Lower lobe of right lung (tissue), 2 donors: ENCODE results near the gene COL23A1. TPM values are rescaled to one million over a fixed set of nuclear protein-coding genes. Genes with fewer than 3 reads are reported as not detected.

Experiments used
- ATAC-seq, 2 donors: fragments of 200-7000 bp; cut with Tn5 transposase; one replicate each; pipeline ENCODE4 v1.9.1; 2020 to 2022; ENCODE audit warnings: mild to moderate bottlenecking in 2 of 2, moderate library complexity in 2 of 2
- DNase-seq: peaks from one replicate; pipeline ENCODE4 v3.0.0-alpha.2; 2020
- H3K27ac ChIP-seq: fragments of 200-600 bp; one replicate; pipeline ENCODE4 v1.8.0; 2022
- H3K27me3 ChIP-seq: fragments of 200-600 bp; one replicate; pipeline ENCODE4 v1.8.0; 2022; ENCODE audit warnings: low read depth
- H3K36me3 ChIP-seq: fragments of 200-600 bp; one replicate; pipeline ENCODE4 v1.8.0; 2022; ENCODE audit warnings: mild to moderate bottlenecking
- H3K4me1 ChIP-seq: fragments of 200-600 bp; one replicate; pipeline ENCODE4 v1.8.0; 2022
- H3K4me3 ChIP-seq: fragments of 200-600 bp; one replicate; pipeline ENCODE4 v1.8.0; 2022; ENCODE audit warnings: mild to moderate bottlenecking
- H3K9me3 ChIP-seq: fragments of 200-600 bp; one replicate; pipeline ENCODE4 v1.8.0; 2022
- CTCF ChIP-seq: fragments of 200-600 bp; IDR thresholded peaks from one replicate; pipeline ENCODE4 v1.8.0; 2022; ENCODE audit warnings: antibody characterized with exemption, mild to moderate bottlenecking
- intact Hi-C: fragments of 100-400 bp; cut with DNase I; formaldehyde crosslinking; loops from one replicate; pipeline ENCODE4 v1.11.0; 2022
- total RNA-seq: library from RNA; stranded (reverse); fragmentation: NEBNext Ultra II Directional; extraction: Animal tissue kit (Norgen Biotek cat#: 25700); gene quantifications from one replicate; pipeline ENCODE4 v1.2.1, GENCODE V29; 2021
- donor health status: DM: no; HTN: yes; CAD: no; lungs with severe emphysema.

COL23A1 gene
- total RNA-seq, 1 donor from 2014 or later: 1.2 TPM

- intact Hi-C loops: no loop called here
- Histone ChIP-seq H3K27ac (no peak overlapping the region), H3K36me3 (no peaks in the 10 kb centered on the region), H3K27me3 (no peaks in the 10 kb centered on the region), H3K4me1 (peaks cover 12% of the 10 kb centered on the region), H3K9me3 (no peaks in the 10 kb centered on the region), H3K4me3 (no peak overlapping the region)
- ATAC-seq (no peak), DNase-seq (no peak)
- no peak for TF ChIP-seq CTCF
These were observed 157.5 kb downstream of the COL23A1 start for GRCh38 chr5:178432421-178433272.

- no peaks in the 10 kb centered on the region for H3K9me3 ChIP-seq
- H3K36me3 ChIP-seq: no peaks in the 10 kb centered on the region
- TF ChIP-seq CTCF: no peak
- intact Hi-C loops: no loop called here
- H3K27ac ChIP-seq: no peak overlapping the region
- ATAC-seq (no peak), DNase-seq (no peak)
- H3K4me1 ChIP-seq: peaks cover 12% of the 10 kb centered on the region
- H3K27me3 ChIP-seq: no peaks in the 10 kb centered on the region
- H3K4me3 ChIP-seq: no peak overlapping the region
These were observed 158.4 kb downstream of the COL23A1 start for GRCh38 chr5:178431782-178432165.

- H3K36me3 ChIP-seq: no peaks in the 10 kb centered on the region
- DNase-seq: no peak
- intact Hi-C loops: no loop called here
- no peaks in the 10 kb centered on the region for H3K9me3 ChIP-seq
- TF ChIP-seq CTCF: no peak
- no peak overlapping the region for H3K4me3 ChIP-seq
- no peak for ATAC-seq
- H3K27me3 ChIP-seq: no peaks in the 10 kb centered on the region
- peaks cover 12% of the 10 kb centered on the region for H3K4me1 ChIP-seq
- no peak overlapping the region for H3K27ac ChIP-seq
These were observed 159.0 kb downstream of the COL23A1 start for GRCh38 chr5:178431063-178431781.

- DNase-seq (peak; percentile 24), ATAC-seq (no peak)
- Histone ChIP-seq H3K27ac (no peak overlapping the region), H3K4me1 (peaks cover 12% of the 10 kb centered on the region), H3K9me3 (no peaks in the 10 kb centered on the region), H3K36me3 (no peaks in the 10 kb centered on the region), H3K4me3 (no peak overlapping the region), H3K27me3 (no peaks in the 10 kb centered on the region)
- no peak for TF ChIP-seq CTCF
- intact Hi-C loops: no loop called here
These were observed 159.8 kb downstream of the COL23A1 start for GRCh38 chr5:178430186-178431062.

- intact Hi-C loops: no loop called here
These were observed 160.6 kb downstream of the COL23A1 start for GRCh38 chr5:178429491-178430185.

More at GRCh38 chr5:178429491-178430185, 160.6 kb downstream of the COL23A1 start:
- DNase-seq (peak; percentile 26), ATAC-seq (no peak)
- Histone ChIP-seq H3K27ac (no peak overlapping the region), H3K27me3 (no peaks in the 10 kb centered on the region), H3K36me3 (no peaks in the 10 kb centered on the region), H3K4me1 (peaks cover 12% of the 10 kb centered on the region), H3K9me3 (no peaks in the 10 kb centered on the region), H3K4me3 (no peak overlapping the region)
- TF ChIP-seq CTCF: no peak
